Upper lobe of right lung (tissue), 1 donor: ENCODE measurements around the gene HIVEP3. TPM values are rescaled to one million over a fixed set of nuclear protein-coding genes. Genes with fewer than 3 reads are reported as not detected.

Source experiments
- ATAC-seq: fragments of 200-7000 bp; cut with Tn5 transposase; one replicate; pipeline ENCODE4 v1.9.1; 2020; ENCODE audit warnings: mild to moderate bottlenecking, moderate library complexity
- DNase-seq: peaks from one replicate; pipeline ENCODE4 v3.0.0-alpha.2; 2020
- H3K27ac ChIP-seq: fragments of 200-600 bp; one replicate; pipeline ENCODE4 v1.8.0; 2022
- H3K27me3 ChIP-seq: fragments of 200-600 bp; one replicate; pipeline ENCODE4 v1.8.0; 2022; ENCODE audit warnings: mild to moderate bottlenecking
- H3K36me3 ChIP-seq: fragments of 200-600 bp; one replicate; pipeline ENCODE4 v1.8.0; 2022
- H3K4me1 ChIP-seq: fragments of 200-600 bp; one replicate; pipeline ENCODE4 v1.8.0; 2022
- H3K4me3 ChIP-seq: fragments of 200-600 bp; one replicate; pipeline ENCODE4 v1.8.0; 2022; ENCODE audit warnings: mild to moderate bottlenecking
- H3K9me3 ChIP-seq: fragments of 200-600 bp; one replicate; pipeline ENCODE4 v1.8.0; 2022
- CTCF ChIP-seq: fragments of 200-600 bp; IDR thresholded peaks from one replicate; pipeline ENCODE4 v1.8.0; 2022; ENCODE audit warnings: antibody characterized with exemption
- intact Hi-C: fragments of 100-400 bp; cut with DNase I; formaldehyde crosslinking; loops from one replicate; pipeline ENCODE4 v1.11.0; 2022
- total RNA-seq: library from RNA; stranded (reverse); fragmentation: NEBNext Ultra II Directional; extraction: Animal tissue kit (Norgen Biotek cat#: 25700); gene quantifications from one replicate; pipeline ENCODE4 v1.2.1, GENCODE V29; 2021
- donor health status: DM: no; HTN: yes; CAD: no; lungs with severe emphysema.

Gene HIVEP3
- total RNA-seq, 1 donor from 2014 or later = 16.6 TPM

- no peak overlapping the region for H3K4me3 ChIP-seq
- no peak overlapping the region for H3K27ac ChIP-seq
- TF ChIP-seq CTCF = no peak
- no peaks in the 10 kb centered on the region for H3K27me3 ChIP-seq
- DNase-seq = peak; percentile 75
- ATAC-seq = peak; percentile 88
- H3K36me3 ChIP-seq = no peaks in the 10 kb centered on the region
- peaks cover 17% of the 10 kb centered on the region for H3K4me1 ChIP-seq
- intact Hi-C loops = no loop called here
- no peaks in the 10 kb centered on the region for H3K9me3 ChIP-seq
These were observed 268.5 kb downstream of the HIVEP3 start for GRCh38 chr1:41650028-41650880.

- no peak overlapping the region for H3K27ac ChIP-seq
- peaks cover 17% of the 10 kb centered on the region for H3K4me1 ChIP-seq
- ATAC-seq (no peak), DNase-seq (no peak)
- intact Hi-C loops = no loop called here
- no peaks in the 10 kb centered on the region for H3K9me3 ChIP-seq
- TF ChIP-seq CTCF = no peak
- H3K27me3 ChIP-seq = no peaks in the 10 kb centered on the region
- H3K4me3 ChIP-seq = no peak overlapping the region
- H3K36me3 ChIP-seq = no peaks in the 10 kb centered on the region
These were observed 269.2 kb downstream of the HIVEP3 start for GRCh38 chr1:41649396-41650027.

GRCh38 chr1:41648844-41649243 lies 269.9 kb downstream of the HIVEP3 start:
- H3K36me3 ChIP-seq = no peaks in the 10 kb centered on the region
- no peak for DNase-seq
- H3K27ac ChIP-seq = no peak overlapping the region
- no peaks in the 10 kb centered on the region for H3K9me3 ChIP-seq
- H3K4me3 ChIP-seq = no peak overlapping the region
- no peak for TF ChIP-seq CTCF
- ATAC-seq = no peak
- no peaks in the 10 kb centered on the region for H3K27me3 ChIP-seq
- intact Hi-C loops = no loop called here
- H3K4me1 ChIP-seq = peaks cover 17% of the 10 kb centered on the region

- H3K27ac ChIP-seq = no peak overlapping the region
- TF ChIP-seq CTCF = no peak
- ATAC-seq = no peak
- H3K4me1 ChIP-seq = peaks cover 17% of the 10 kb centered on the region
- no peak for DNase-seq
- intact Hi-C loops = no loop called here
- H3K27me3 ChIP-seq = no peaks in the 10 kb centered on the region
- no peaks in the 10 kb centered on the region for H3K36me3 ChIP-seq
- no peak overlapping the region for H3K4me3 ChIP-seq
- no peaks in the 10 kb centered on the region for H3K9me3 ChIP-seq
These were observed 270.5 kb downstream of the HIVEP3 start for GRCh38 chr1:41648230-41648629.

- intact Hi-C loops = no loop called here
- no peak for TF ChIP-seq CTCF
- Histone ChIP-seq H3K27me3 (no peaks in the 10 kb centered on the region), H3K36me3 (no peaks in the 10 kb centered on the region), H3K27ac (no peak overlapping the region), H3K4me3 (no peak overlapping the region), H3K9me3 (no peaks in the 10 kb centered on the region), H3K4me1 (peaks cover 17% of the 10 kb centered on the region)
- DNase-seq = no peak
- no peak for ATAC-seq
These were observed 271.2 kb downstream of the HIVEP3 start for GRCh38 chr1:41647221-41648135.
